ENCODE measurements around the gene RIOK3. TPM values are rescaled to one million over a fixed set of nuclear protein-coding genes. Genes with fewer than 3 reads are reported as not detected.
"Not testable (repeated sequence)": the region's sequence is repeated elsewhere in the genome, so short reads cannot be mapped to it uniquely, and the experiment has no call there.

The RIOK3 gene
- polyA plus RNA-seq, 2 of the 4 experiments (the other 2 are of a cell fraction), result 25.3 to 43.3 TPM

DNA sequence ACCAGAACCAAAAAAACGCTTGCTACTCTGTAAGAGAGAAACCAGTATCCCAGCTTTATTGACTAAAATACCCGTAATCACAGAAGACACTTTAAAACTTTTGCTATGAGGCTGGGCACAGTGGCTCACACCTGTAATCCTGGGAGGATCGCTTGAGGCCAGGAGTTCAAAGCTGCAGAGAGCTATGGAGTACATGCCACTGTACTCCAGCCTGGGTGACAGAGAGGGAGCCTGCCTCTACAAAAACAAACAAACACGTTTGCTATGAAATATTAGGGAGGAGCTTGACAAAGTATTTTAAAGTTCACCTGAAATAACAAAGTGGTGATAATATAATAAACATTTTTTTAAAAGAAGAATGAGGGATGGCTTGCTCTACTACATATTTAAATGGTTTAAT is 28.5 kb upstream of the RIOK3 start:
- H3K4me1 ChIP-seq, result peaks cover 14% of the 10 kb centered on the region
- H3K27ac ChIP-seq, result no peak overlapping the region
- ChIA-PET POLR2A (no interaction called here), CTCF (no interaction called here)
- H3K9me3 ChIP-seq, result no peaks in the 10 kb centered on the region
- WGBS (ENCODE audit: missing lambda C conversion rate), result 69% methylated on average over 4 of the region's 4 CpGs
- ATAC-seq (no peak), DNase-seq (ENCODE audit: low read depth in 1 of 2, low spot score in 1 of 2) (no peak), FAIRE-seq (no peak)
- no peak overlapping the region for H3K4me2 ChIP-seq
- H3K4me3 ChIP-seq, result no peak overlapping the region
- TF ChIP-seq ZSCAN20 (CRISPR knock-in tag; IDR thresholded peaks at IDR 0.05) (no peak), RCOR1 (IDR thresholded peaks at IDR 0.05; ENCODE audit: low read depth, low read length) (no peak), RFX5 (IDR thresholded peaks at IDR 0.05) (no peak), RNF2 (IDR thresholded peaks at IDR 0.05; ENCODE audit: borderline replicate concordance, low read depth) (no peak), FOXS1 (CRISPR knock-in tag; IDR thresholded peaks at IDR 0.05) (no peak), FOSL2 (IDR thresholded peaks at IDR 0.05) (no peak), FOSL2 (CRISPR knock-in tag; IDR thresholded peaks at IDR 0.05) (no peak), JUN (IDR thresholded peaks at IDR 0.05) (no peak), TFCP2L1 (CRISPR knock-in tag; IDR thresholded peaks at IDR 0.05) (no peak), ESRRA (IDR thresholded peaks at IDR 0.05; ENCODE audit: borderline replicate concordance, low read length) (no peak), EHMT2 (IDR thresholded peaks at IDR 0.05; ENCODE audit: low read depth) (no peak), EHF (CRISPR knock-in tag; IDR thresholded peaks at IDR 0.05) (no peak), KDM5A (IDR thresholded peaks at IDR 0.05) (no peak), SREBF2 (IDR thresholded peaks at IDR 0.05) (no peak), TP53 (CRISPR knock-in tag; IDR thresholded peaks at IDR 0.05) (no peak)
- TF ChIP-seq, protein P1, sequence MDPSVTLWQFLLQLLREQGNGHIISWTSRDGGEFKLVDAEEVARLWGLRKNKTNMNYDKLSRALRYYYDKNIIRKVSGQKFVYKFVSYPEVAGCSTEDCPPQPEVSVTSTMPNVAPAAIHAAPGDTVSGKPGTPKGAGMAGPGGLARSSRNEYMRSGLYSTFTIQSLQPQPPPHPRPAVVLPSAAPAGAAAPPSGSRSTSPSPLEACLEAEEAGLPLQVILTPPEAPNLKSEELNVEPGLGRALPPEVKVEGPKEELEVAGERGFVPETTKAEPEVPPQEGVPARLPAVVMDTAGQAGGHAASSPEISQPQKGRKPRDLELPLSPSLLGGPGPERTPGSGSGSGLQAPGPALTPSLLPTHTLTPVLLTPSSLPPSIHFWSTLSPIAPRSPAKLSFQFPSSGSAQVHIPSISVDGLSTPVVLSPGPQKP (IDR thresholded peaks at IDR 0.05; ENCODE audit: low read depth, low read length), result no peak
- TF ChIP-seq, protein P2, sequence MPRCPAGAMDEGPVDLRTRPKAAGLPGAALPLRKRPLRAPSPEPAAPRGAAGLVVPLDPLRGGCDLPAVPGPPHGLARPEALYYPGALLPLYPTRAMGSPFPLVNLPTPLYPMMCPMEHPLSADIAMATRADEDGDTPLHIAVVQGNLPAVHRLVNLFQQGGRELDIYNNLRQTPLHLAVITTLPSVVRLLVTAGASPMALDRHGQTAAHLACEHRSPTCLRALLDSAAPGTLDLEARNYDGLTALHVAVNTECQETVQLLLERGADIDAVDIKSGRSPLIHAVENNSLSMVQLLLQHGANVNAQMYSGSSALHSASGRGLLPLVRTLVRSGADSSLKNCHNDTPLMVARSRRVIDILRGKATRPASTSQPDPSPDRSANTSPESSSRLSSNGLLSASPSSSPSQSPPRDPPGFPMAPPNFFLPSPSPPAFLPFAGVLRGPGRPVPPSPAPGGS (IDR thresholded peaks at IDR 0.05), result no peak
- TF ChIP-seq, protein P3, sequence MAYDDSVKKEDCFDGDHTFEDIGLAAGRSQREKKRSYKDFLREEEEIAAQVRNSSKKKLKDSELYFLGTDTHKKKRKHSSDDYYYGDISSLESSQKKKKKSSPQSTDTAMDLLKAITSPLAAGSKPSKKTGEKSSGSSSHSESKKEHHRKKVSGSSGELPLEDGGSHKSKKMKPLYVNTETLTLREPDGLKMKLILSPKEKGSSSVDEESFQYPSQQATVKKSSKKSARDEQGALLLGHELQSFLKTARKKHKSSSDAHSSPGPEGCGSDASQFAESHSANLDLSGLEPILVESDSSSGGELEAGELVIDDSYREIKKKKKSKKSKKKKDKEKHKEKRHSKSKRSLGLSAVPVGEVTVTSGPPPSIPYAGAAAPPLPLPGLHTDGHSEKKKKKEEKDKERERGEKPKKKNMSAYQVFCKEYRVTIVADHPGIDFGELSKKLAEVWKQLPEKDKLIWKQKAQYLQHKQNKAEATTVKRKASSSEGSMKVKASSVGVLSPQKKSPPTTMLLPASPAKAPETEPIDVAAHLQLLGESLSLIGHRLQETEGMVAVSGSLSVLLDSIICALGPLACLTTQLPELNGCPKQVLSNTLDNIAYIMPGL (CRISPR knock-in tag; IDR thresholded peaks at IDR 0.05; ENCODE audit: borderline replicate concordance), result no peak
- TF ChIP-seq, protein P4, sequence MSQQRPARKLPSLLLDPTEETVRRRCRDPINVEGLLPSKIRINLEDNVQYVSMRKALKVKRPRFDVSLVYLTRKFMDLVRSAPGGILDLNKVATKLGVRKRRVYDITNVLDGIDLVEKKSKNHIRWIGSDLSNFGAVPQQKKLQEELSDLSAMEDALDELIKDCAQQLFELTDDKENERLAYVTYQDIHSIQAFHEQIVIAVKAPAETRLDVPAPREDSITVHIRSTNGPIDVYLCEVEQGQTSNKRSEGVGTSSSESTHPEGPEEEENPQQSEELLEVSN (IDR thresholded peaks at IDR 0.05; ENCODE audit: borderline replicate concordance, low read depth), result no peak
- TF ChIP-seq, protein P5, sequence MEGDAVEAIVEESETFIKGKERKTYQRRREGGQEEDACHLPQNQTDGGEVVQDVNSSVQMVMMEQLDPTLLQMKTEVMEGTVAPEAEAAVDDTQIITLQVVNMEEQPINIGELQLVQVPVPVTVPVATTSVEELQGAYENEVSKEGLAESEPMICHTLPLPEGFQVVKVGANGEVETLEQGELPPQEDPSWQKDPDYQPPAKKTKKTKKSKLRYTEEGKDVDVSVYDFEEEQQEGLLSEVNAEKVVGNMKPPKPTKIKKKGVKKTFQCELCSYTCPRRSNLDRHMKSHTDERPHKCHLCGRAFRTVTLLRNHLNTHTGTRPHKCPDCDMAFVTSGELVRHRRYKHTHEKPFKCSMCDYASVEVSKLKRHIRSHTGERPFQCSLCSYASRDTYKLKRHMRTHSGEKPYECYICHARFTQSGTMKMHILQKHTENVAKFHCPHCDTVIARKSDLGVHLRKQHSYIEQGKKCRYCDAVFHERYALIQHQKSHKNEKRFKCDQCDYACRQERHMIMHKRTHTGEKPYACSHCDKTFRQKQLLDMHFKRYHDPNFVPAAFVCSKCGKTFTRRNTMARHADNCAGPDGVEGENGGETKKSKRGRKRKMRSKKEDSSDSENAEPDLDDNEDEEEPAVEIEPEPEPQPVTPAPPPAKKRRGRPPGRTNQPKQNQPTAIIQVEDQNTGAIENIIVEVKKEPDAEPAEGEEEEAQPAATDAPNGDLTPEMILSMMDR (IDR thresholded peaks at IDR 0.05), result no peak

DNA sequence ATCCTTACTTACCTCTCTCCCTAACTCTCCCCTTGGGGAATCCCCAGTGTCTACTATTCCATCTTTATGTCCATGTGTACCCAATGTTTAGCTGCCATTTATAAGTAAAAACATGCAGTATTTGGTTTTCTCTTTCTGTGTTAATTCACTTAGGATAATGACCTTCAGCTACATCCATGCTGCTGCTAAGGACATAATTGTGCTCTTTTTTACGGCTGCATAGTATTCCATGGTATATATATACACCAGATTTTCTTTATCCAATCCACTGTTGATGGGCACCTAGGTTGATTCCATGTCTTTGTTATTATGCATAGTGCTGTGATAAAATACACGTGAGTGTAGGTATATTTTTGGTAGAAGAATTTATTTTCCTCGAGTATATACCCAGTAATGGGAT is 24.3 kb upstream of the RIOK3 start:
- no peak for DNase-seq (ENCODE audit: low read depth in 1 of 2, low spot score in 1 of 2)
- H3K4me2 ChIP-seq, result no peak overlapping the region
- no peak for TF ChIP-seq ZC3H11A (IDR thresholded peaks at IDR 0.05)
- no peaks in the 10 kb centered on the region for H3K9me3 ChIP-seq
- 95% methylated on average over 3 of the region's 3 CpGs for WGBS (ENCODE audit: missing lambda C conversion rate)
- no peak overlapping the region for H3K27ac ChIP-seq
- H3K4me1 ChIP-seq, result no peaks in the 10 kb centered on the region
- no peak overlapping the region for H3K4me3 ChIP-seq
- no peak for FAIRE-seq
- POLR2A ChIA-PET, result no interaction called here
- CTCF ChIA-PET, result no interaction called here
- ATAC-seq, result no peak

DNA sequence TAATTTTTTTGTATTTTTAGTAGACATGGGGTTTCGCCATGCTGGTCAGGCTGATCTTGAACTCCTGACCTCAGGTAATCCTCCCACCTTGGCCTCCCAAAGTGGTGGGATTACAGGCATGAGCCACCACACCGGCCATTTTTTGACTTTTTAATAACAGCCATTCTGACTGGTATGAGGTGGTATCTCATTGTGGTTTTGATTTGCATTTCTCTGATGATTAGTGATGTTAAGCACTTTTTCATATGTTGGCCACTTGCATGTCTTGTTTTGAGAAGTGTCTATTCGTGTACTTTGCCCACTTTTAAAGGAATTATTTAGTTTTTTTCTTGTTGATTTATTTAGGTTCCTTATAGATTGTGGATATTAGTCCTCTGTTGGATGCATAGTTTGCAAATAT is 23.5 kb upstream of the RIOK3 start:
- CTCF ChIA-PET; H3K27ac ChIP-seq; FAIRE-seq; POLR2A ChIA-PET; H3K4me3 ChIP-seq; H3K9me3 ChIP-seq; H3K4me1 ChIP-seq; H3K4me2 ChIP-seq; ATAC-seq; DNase-seq (ENCODE audit: low read depth in 1 of 2, low spot score in 1 of 2): not testable (repeated sequence)
- 59% methylated on average over 3 of the region's 3 CpGs for WGBS (ENCODE audit: missing lambda C conversion rate)

All from A549 (cell line).